GM12872 (cell line): ENCODE measurements around the gene GCSH.

ENCODE experiments used
- CTCF ChIP-seq: IDR thresholded peaks from 3 replicates; pipeline ENCODE4 v1.5.1; 2011; ENCODE audit warnings: low read depth, mild to moderate bottlenecking, low read length, moderate library complexity; ENCODE audit not compliant: insufficient read depth

Gene GCSH

GRCh38 chr16:81099958-81100357 is 3.8 kb upstream of the GCSH start:
- no peak for TF ChIP-seq CTCF

GRCh38 chr16:81097230-81097629 is 1.0 kb upstream of the GCSH start:
- TF ChIP-seq CTCF = no peak

- TF ChIP-seq CTCF = no peak
Observed at GRCh38 chr16:81096715-81097208, 567 bp upstream of the GCSH start.

GRCh38 chr16:81095653-81095952 is 592 bp downstream of the GCSH start:
- no peak for TF ChIP-seq CTCF

GRCh38 chr16:81094771-81095251 is 1.4 kb downstream of the GCSH start:
- TF ChIP-seq CTCF = no peak

- no peak for TF ChIP-seq CTCF
Observed at GRCh38 chr16:81088836-81089235, 7.4 kb downstream of the GCSH start.

- no peak for TF ChIP-seq CTCF
Observed at GRCh38 chr16:81081014-81081413, 15.2 kb downstream of the GCSH start.

- no peak for TF ChIP-seq CTCF
Observed at GRCh38 chr16:81080233-81080632, 16.0 kb downstream of the GCSH start.
